ENCODE data around the gene SLC48A1. TPM values are rescaled to one million over a fixed set of nuclear protein-coding genes. Genes with fewer than 3 reads are reported as not detected.

Gene SLC48A1
- total and polyA plus RNA-seq, 12 donors = 12.6 to 31.9 (median 22.1) TPM

GRCh38 chr12:47822863-47823262 is 49.8 kb downstream of the SLC48A1 start:
- Histone ChIP-seq H3K27me3 (no peaks in the 10 kb centered on the region), H3K4me3 (no peak overlapping the region), H3K36me3 (peaks cover 0 to 6% (median 0%) of the 10 kb centered on the region in 9 donors), H3K27ac (peak overlapping the region; percentile 94 to 100 (median 99)), H3K9me3 (no peaks in the 10 kb centered on the region), H3K4me1 (peaks cover 18 to 90% (median 81%) of the 10 kb centered on the region in 9 donors)
- DNase-seq (no peak), ATAC-seq (no peak)
- intact Hi-C loops (cut with DNase I) = loop anchor here in 1 of 10 donors (5.0 kb wide), 1 partner anchor 106 kb away; no protein-coding TSS in a partner anchor
- WGBS, 2 donors = 77 to 95% methylated on average over 3 of the region's 3 CpGs
- no peak for TF ChIP-seq CTCF (IDR thresholded peaks at IDR 0.05)

- peak overlapping the region in 9 of 10 donors; percentile 49 to 100 (median 98) for H3K27ac ChIP-seq
- no peaks in the 10 kb centered on the region for H3K27me3 ChIP-seq
- H3K36me3 ChIP-seq = no peaks in the 10 kb centered on the region
- DNase-seq (no peak), ATAC-seq (no peak)
- H3K4me1 ChIP-seq = peaks cover 23 to 90% (median 81%) of the 10 kb centered on the region in 9 donors
- intact Hi-C loops (cut with DNase I) = loop anchor here in 1 of 10 donors (5.0 kb wide), 1 partner anchor 106 kb away; no protein-coding TSS in a partner anchor
- no peaks in the 10 kb centered on the region for H3K9me3 ChIP-seq
- TF ChIP-seq CTCF (IDR thresholded peaks at IDR 0.05) = no peak
- 86 to 89% methylated on average over 5 of the region's 5 CpGs for WGBS, 2 donors
- H3K4me3 ChIP-seq = no peak overlapping the region
These were observed 50.5 kb downstream of the SLC48A1 start for GRCh38 chr12:47823422-47824086.

- H3K9me3 ChIP-seq = no peaks in the 10 kb centered on the region
- peaks cover 27 to 91% (median 82%) of the 10 kb centered on the region in 9 donors for H3K4me1 ChIP-seq
- DNase-seq = no peak
- 65 to 75% methylated on average over 2 of the region's 2 CpGs for WGBS, 2 donors
- ATAC-seq = no peak
- TF ChIP-seq CTCF (IDR thresholded peaks at IDR 0.05) = no peak
- no peak overlapping the region for H3K4me3 ChIP-seq
- no peaks in the 10 kb centered on the region for H3K27me3 ChIP-seq
- peak overlapping the region in 9 of 10 donors; percentile 49 to 100 (median 98) for H3K27ac ChIP-seq
- no peaks in the 10 kb centered on the region for H3K36me3 ChIP-seq
- intact Hi-C loops (cut with DNase I) = loop anchor here in 1 of 10 donors (5.0 kb wide), 1 partner anchor 107 kb away; no protein-coding TSS in a partner anchor
These were observed 51.2 kb downstream of the SLC48A1 start for GRCh38 chr12:47824198-47824597.

- Histone ChIP-seq H3K27ac (peak overlapping the region in 9 of 10 donors; percentile 49 to 100 (median 98)), H3K4me3 (no peak overlapping the region), H3K27me3 (no peaks in the 10 kb centered on the region), H3K36me3 (no peaks in the 10 kb centered on the region), H3K9me3 (no peaks in the 10 kb centered on the region), H3K4me1 (peaks cover 31 to 96% (median 86%) of the 10 kb centered on the region in 9 donors)
- no peak for ATAC-seq
- WGBS, 2 donors = 83 to 89% methylated on average over 3 of the region's 3 CpGs
- TF ChIP-seq CTCF (IDR thresholded peaks at IDR 0.05) = no peak
- no peak for DNase-seq
- intact Hi-C loops (cut with DNase I) = loop anchor here in 1 of 10 donors (5.0 kb wide), 1 partner anchor 107 kb away; no protein-coding TSS in a partner anchor
These were observed 51.6 kb downstream of the SLC48A1 start for GRCh38 chr12:47824635-47825034.

Measured in heart right ventricle (tissue), 16 donors.